K562 (cell line): Measurements from ENCODE around the gene ARL6IP1. TPM values are rescaled to one million over a fixed set of nuclear protein-coding genes. Genes with fewer than 3 reads are reported as not detected.

ENCODE experiments used
- ADNP ChIP-seq: fragments of 200-800 bp; sonication (Bioruptor generic); IDR thresholded peaks from 2 replicates; pipeline ENCODE4 v1.6.1; 2016; ENCODE audit warnings: missing genetic modification characterization, missing compliant biosample characterization
- ARID2 ChIP-seq: fragments of 450-650 bp; IDR thresholded peaks from 2 replicates; pipeline ENCODE4 v1.6.1; 2017; ENCODE audit warnings: antibody characterized with exemption, mild to moderate bottlenecking
- FIP1L1 ChIP-seq: fragments of 200-400 bp; formaldehyde crosslinking; IDR thresholded peaks from 2 replicates; pipeline ENCODE4 v1.6.1; 2018; ENCODE audit warnings: mild to moderate bottlenecking, low read depth, low read length; ENCODE audit not compliant: poor library complexity, severe bottlenecking
- HDGF ChIP-seq: fragments of 450-650 bp; IDR thresholded peaks from 2 replicates; pipeline ENCODE4 v1.6.1; 2016
- ILF3 ChIP-seq: fragments of 450-650 bp; IDR thresholded peaks from 2 replicates; pipeline ENCODE4 v1.6.1; 2018; ENCODE audit warnings: antibody characterized with exemption, mild to moderate bottlenecking, moderate library complexity, borderline replicate concordance
- NCOA1 ChIP-seq: fragments of 450-650 bp; IDR thresholded peaks from 2 replicates; pipeline ENCODE4 v1.6.1; 2016; ENCODE audit warnings: low read depth
- PPARD ChIP-seq: fragments of 250-450 bp; sonication (Bioruptor Pico); IDR thresholded peaks from 2 replicates; pipeline ENCODE4 v1.8.0; 2022; ENCODE audit warnings: inconsistent platforms, mild to moderate bottlenecking, moderate library complexity
- RBFOX2 ChIP-seq: fragments of 200-400 bp; formaldehyde crosslinking; IDR thresholded peaks from 2 replicates; pipeline ENCODE4 v1.6.1; 2017; ENCODE audit warnings: low read depth, mild to moderate bottlenecking, low read length, moderate library complexity
- RNF2 ChIP-seq: sonication (generic); IDR thresholded peaks from 2 replicates; pipeline ENCODE4 v1.6.1; 2016
- ZC3H4 ChIP-seq: sonication (generic); formaldehyde crosslinking; IDR thresholded peaks from 2 replicates; pipeline ENCODE4 v1.9.0; 2021; ENCODE audit warnings: missing genetic modification reagents, borderline replicate concordance
- ZNF316 ChIP-seq: fragments of 450-650 bp; IDR thresholded peaks from 2 replicates; pipeline ENCODE4 v1.6.1; 2016
- ZNF57 ChIP-seq: fragments of 450-650 bp; formaldehyde crosslinking; IDR thresholded peaks from 2 replicates; pipeline ENCODE4 v1.4.0; 2020; ENCODE audit warnings: mild to moderate bottlenecking, moderate library complexity
- ZNF586 ChIP-seq: fragments of 450-650 bp; formaldehyde crosslinking; conservative IDR thresholded peaks from 2 replicates; pipeline ENCODE4 v1.4.0; 2020; ENCODE audit warnings: mild to moderate bottlenecking, moderate library complexity
- polyA plus RNA-seq, 8 experiments: library from polyadenylated mRNA; depleted of rRNA in 4 of 8; stranded (reverse) in 5 of 8; unstranded in 3 of 8; fragments of >200 nt; fragmentation: Nextera tagmentation in 2 of 8; fragmentation: Illumina TruSeq in 1 of 8; extraction: Ambion mirVana in 2 of 8; extraction: Trizol in 1 of 8; gene quantifications; 2 replicates each; pipeline versions ENCODE4 v1.2.1 to v1.2.3, GENCODE V29; 2011 to 2014; ENCODE audit warnings: inconsistent platforms in 1 of 8, missing spikeins in 1 of 8
- total RNA-seq, 7 experiments: library from RNA; depleted of rRNA in 6 of 7; stranded (reverse); fragments of >200 nt in 6 of 7; fragmentation: Illumina TruSeq in 2 of 7; extraction: Trizol in 2 of 7; gene quantifications; 2 replicates each; pipeline versions ENCODE4 v1.2.1 to v1.2.3, GENCODE V29; 2011 to 2021; ENCODE audit warnings: low replicate concordance in 1 of 7
- TF ChIP-seq, protein P1 (sequence below), 2 experiments: fragments of 450-650 bp in 1 of 2; IDR thresholded peaks; 2 replicates each; pipeline ENCODE4 v1.6.1; 2011 to 2017; ENCODE audit warnings: low read depth in 2 of 2, antibody characterized with exemption in 1 of 2, borderline replicate concordance in 1 of 2, low read length in 1 of 2, mild to moderate bottlenecking in 1 of 2, mixed read lengths in 1 of 2; ENCODE audit not compliant: control insufficient read depth in 1 of 2
- TF ChIP-seq, protein P2 (sequence below): fragments of 450-650 bp; IDR thresholded peaks from 2 replicates; pipeline ENCODE4 v1.6.1; 2017; ENCODE audit warnings: antibody characterized with exemption, mild to moderate bottlenecking

ARL6IP1 gene
- total and polyA plus RNA-seq, 9 of the 15 experiments (the other 6 are each of a cell fraction or from before 2014, with no cell fraction given), result 102 to 391 (median 162) TPM

DNA sequence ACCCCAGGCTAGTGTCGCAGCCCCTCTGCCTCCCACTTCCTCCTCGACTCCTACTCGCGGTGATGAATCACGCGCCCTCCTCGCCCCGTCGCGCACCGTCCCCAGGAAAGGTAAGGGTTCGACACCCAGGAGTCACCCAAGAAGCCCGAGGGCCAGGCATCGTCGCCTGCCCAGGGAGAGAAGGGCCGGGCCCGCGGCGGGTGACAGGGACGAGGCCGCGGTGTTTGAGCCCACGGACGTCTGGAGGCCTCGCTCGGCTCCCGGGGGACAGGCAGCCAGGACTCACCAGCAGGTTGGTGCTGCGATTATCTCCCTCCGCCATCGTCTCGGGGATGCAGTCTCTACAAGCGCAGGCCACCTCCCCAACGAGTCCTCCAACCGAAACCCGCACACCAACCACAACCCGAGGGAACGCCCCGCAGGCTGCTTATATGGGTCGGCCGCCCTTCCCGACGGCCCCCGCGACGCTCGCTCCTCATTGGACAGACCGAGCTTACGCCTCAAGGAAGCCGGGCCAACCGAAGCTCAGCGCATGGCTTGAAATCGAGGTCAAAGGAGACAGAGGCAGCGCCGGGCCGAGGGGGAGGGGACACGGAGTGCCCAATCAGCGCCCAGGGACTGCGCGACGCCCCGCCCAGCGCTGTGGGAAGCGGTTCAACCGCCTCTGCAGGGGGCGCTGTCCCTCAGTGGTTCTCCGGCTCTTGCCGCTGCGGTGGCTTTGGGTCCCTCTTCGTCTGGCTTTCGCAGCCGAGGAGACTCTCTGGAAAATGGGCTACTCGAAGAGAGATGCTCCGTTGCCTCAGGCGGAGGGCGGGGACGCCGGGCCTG, at the start of gene ARL6IP1 (continued):
- TF ChIP-seq, protein P1, sequence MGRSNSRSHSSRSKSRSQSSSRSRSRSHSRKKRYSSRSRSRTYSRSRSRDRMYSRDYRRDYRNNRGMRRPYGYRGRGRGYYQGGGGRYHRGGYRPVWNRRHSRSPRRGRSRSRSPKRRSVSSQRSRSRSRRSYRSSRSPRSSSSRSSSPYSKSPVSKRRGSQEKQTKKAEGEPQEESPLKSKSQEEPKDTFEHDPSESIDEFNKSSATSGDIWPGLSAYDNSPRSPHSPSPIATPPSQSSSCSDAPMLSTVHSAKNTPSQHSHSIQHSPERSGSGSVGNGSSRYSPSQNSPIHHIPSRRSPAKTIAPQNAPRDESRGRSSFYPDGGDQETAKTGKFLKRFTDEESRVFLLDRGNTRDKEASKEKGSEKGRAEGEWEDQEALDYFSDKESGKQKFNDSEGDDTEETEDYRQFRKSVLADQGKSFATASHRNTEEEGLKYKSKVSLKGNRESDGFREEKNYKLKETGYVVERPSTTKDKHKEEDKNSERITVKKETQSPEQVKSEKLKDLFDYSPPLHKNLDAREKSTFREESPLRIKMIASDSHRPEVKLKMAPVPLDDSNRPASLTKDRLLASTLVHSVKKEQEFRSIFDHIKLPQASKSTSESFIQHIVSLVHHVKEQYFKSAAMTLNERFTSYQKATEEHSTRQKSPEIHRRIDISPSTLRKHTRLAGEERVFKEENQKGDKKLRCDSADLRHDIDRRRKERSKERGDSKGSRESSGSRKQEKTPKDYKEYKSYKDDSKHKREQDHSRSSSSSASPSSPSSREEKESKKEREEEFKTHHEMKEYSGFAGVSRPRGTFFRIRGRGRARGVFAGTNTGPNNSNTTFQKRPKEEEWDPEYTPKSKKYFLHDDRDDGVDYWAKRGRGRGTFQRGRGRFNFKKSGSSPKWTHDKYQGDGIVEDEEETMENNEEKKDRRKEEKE (IDR thresholded peaks at IDR 0.05; ENCODE audit: borderline replicate concordance in 1 of 2, control insufficient read depth in 1 of 2, low read depth in 2 of 2, low read length in 1 of 2), result peak in 1 of 2 experiments; percentile 55; a peak in 2 of 4 replicates
- TF ChIP-seq ZNF586 (CRISPR knock-in tag), result no peak
- no peak for TF ChIP-seq ADNP (tag)
- TF ChIP-seq RNF2, result peak; percentile 8; the same call in 1 of the 2 replicates
- TF ChIP-seq, protein P2, sequence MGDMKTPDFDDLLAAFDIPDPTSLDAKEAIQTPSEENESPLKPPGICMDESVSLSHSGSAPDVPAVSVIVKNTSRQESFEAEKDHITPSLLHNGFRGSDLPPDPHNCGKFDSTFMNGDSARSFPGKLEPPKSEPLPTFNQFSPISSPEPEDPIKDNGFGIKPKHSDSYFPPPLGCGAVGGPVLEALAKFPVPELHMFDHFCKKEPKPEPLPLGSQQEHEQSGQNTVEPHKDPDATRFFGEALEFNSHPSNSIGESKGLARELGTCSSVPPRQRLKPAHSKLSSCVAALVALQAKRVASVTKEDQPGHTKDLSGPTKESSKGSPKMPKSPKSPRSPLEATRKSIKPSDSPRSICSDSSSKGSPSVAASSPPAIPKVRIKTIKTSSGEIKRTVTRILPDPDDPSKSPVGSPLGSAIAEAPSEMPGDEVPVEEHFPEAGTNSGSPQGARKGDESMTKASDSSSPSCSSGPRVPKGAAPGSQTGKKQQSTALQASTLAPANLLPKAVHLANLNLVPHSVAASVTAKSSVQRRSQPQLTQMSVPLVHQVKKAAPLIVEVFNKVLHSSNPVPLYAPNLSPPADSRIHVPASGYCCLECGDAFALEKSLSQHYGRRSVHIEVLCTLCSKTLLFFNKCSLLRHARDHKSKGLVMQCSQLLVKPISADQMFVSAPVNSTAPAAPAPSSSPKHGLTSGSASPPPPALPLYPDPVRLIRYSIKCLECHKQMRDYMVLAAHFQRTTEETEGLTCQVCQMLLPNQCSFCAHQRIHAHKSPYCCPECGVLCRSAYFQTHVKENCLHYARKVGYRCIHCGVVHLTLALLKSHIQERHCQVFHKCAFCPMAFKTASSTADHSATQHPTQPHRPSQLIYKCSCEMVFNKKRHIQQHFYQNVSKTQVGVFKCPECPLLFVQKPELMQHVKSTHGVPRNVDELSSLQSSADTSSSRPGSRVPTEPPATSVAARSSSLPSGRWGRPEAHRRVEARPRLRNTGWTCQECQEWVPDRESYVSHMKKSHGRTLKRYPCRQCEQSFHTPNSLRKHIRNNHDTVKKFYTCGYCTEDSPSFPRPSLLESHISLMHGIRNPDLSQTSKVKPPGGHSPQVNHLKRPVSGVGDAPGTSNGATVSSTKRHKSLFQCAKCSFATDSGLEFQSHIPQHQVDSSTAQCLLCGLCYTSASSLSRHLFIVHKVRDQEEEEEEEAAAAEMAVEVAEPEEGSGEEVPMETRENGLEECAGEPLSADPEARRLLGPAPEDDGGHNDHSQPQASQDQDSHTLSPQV, result peak; percentile 72
- TF ChIP-seq PPARD (CRISPR knock-in tag), result no peak
- TF ChIP-seq ZC3H4 (CRISPR knock-in tag), result peak; percentile 87; the same call in 1 of the 2 replicates
- no peak for TF ChIP-seq HDGF
- TF ChIP-seq ARID2, result peak; percentile 53; the same call in 1 of the 2 replicates
- TF ChIP-seq NCOA1, result peak; percentile 59; the same call in 1 of the 2 replicates
- peak; percentile 8; the same call in 1 of the 2 replicates for TF ChIP-seq ZNF316
- peak; percentile 84 for TF ChIP-seq FIP1L1
- TF ChIP-seq ILF3, result peak; percentile 83; the same call in 1 of the 2 replicates
- TF ChIP-seq RBFOX2, result peak; percentile 100
- TF ChIP-seq ZNF57, result no peak
